ENCODE data around the gene LRRK1. TPM values are rescaled to one million over a fixed set of nuclear protein-coding genes. Genes with fewer than 3 reads are reported as not detected.

Gene LRRK1
- polyA plus RNA-seq, 4 donors: 3.8 to 9.4 (median 5.9) TPM

- DNase-seq (no peak), FAIRE-seq (no peak)
- H3K36me3 ChIP-seq (ENCODE audit: control insufficient read depth in 3 of 3, insufficient read depth in 2 of 3, low read depth in 1 of 3, low read length in 3 of 3): peaks cover 2 to 4% (median 2%) of the 10 kb centered on the region in 3 donors
- no peak overlapping the region for H3K4me3 ChIP-seq (ENCODE audit: low read depth in 1 of 3, low read length in 3 of 3)
- H3K4me1 ChIP-seq (ENCODE audit: control insufficient read depth in 3 of 3, insufficient read depth in 2 of 3, low read depth in 1 of 3, low read length in 2 of 3): no peaks in the 10 kb centered on the region
- no peaks in the 10 kb centered on the region for H3K9me3 ChIP-seq (ENCODE audit: control insufficient read depth in 2 of 2, insufficient read depth in 1 of 2, low read depth in 1 of 2, low read length in 1 of 2)
- H3K27ac ChIP-seq (ENCODE audit: low read depth in 1 of 3, low read length in 2 of 3): peak overlapping the region in 1 of 3 donors; percentile 55
- WGBS, 3 donors: 74 to 89% (median 78%) methylated on average over 14 of the region's 14 CpGs
- no peaks in the 10 kb centered on the region for H3K27me3 ChIP-seq (ENCODE audit: control insufficient read depth in 3 of 3, insufficient read depth in 3 of 3, low read length in 3 of 3)
These were observed 126.1 kb downstream of the LRRK1 start for GRCh38 chr15:101045236-101045646.

GRCh38 chr15:101045835-101046691, 126.9 kb downstream of the LRRK1 start:
- no peak for FAIRE-seq
- peak overlapping the region in 1 of 3 donors; percentile 57 for H3K27ac ChIP-seq (ENCODE audit: low read depth in 1 of 3, low read length in 2 of 3)
- H3K27me3 ChIP-seq (ENCODE audit: control insufficient read depth in 3 of 3, insufficient read depth in 3 of 3, low read length in 3 of 3): no peaks in the 10 kb centered on the region
- 91 to 94% (median 94%) methylated on average over 19 of the region's 19 CpGs for WGBS, 3 donors
- peaks cover 2 to 6% (median 4%) of the 10 kb centered on the region in 3 donors for H3K36me3 ChIP-seq (ENCODE audit: control insufficient read depth in 3 of 3, insufficient read depth in 2 of 3, low read depth in 1 of 3, low read length in 3 of 3)
- no peak overlapping the region for H3K4me3 ChIP-seq (ENCODE audit: low read depth in 1 of 3, low read length in 3 of 3)
- no peak for DNase-seq
- no peaks in the 10 kb centered on the region for H3K4me1 ChIP-seq (ENCODE audit: control insufficient read depth in 3 of 3, insufficient read depth in 2 of 3, low read depth in 1 of 3, low read length in 2 of 3)
- no peaks in the 10 kb centered on the region for H3K9me3 ChIP-seq (ENCODE audit: control insufficient read depth in 2 of 2, insufficient read depth in 1 of 2, low read depth in 1 of 2, low read length in 1 of 2)

- Histone ChIP-seq H3K27me3 (ENCODE audit: control insufficient read depth in 3 of 3, insufficient read depth in 3 of 3, low read length in 3 of 3) (no peaks in the 10 kb centered on the region), H3K9me3 (ENCODE audit: control insufficient read depth in 2 of 2, insufficient read depth in 1 of 2, low read depth in 1 of 2, low read length in 1 of 2) (no peaks in the 10 kb centered on the region), H3K4me3 (ENCODE audit: low read depth in 1 of 3, low read length in 3 of 3) (no peak overlapping the region), H3K27ac (ENCODE audit: low read depth in 1 of 3, low read length in 2 of 3) (no peak overlapping the region), H3K4me1 (ENCODE audit: control insufficient read depth in 3 of 3, insufficient read depth in 2 of 3, low read depth in 1 of 3, low read length in 2 of 3) (no peaks in the 10 kb centered on the region), H3K36me3 (ENCODE audit: control insufficient read depth in 3 of 3, insufficient read depth in 2 of 3, low read depth in 1 of 3, low read length in 3 of 3) (peaks cover 2 to 7% (median 4%) of the 10 kb centered on the region in 3 donors)
- 76 to 91% (median 77%) methylated on average over 7 of the region's 7 CpGs for WGBS, 3 donors
- FAIRE-seq: no peak
- DNase-seq: no peak
These were observed 127.7 kb downstream of the LRRK1 start for GRCh38 chr15:101046826-101047225.

GRCh38 chr15:101047301-101047781, 128.2 kb downstream of the LRRK1 start:
- FAIRE-seq (no peak), DNase-seq (no peak)
- Histone ChIP-seq H3K36me3 (ENCODE audit: control insufficient read depth in 3 of 3, insufficient read depth in 2 of 3, low read depth in 1 of 3, low read length in 3 of 3) (peaks cover 2 to 9% (median 4%) of the 10 kb centered on the region in 3 donors), H3K9me3 (ENCODE audit: control insufficient read depth in 2 of 2, insufficient read depth in 1 of 2, low read depth in 1 of 2, low read length in 1 of 2) (no peaks in the 10 kb centered on the region), H3K4me1 (ENCODE audit: control insufficient read depth in 3 of 3, insufficient read depth in 2 of 3, low read depth in 1 of 3, low read length in 2 of 3) (no peaks in the 10 kb centered on the region), H3K27me3 (ENCODE audit: control insufficient read depth in 3 of 3, insufficient read depth in 3 of 3, low read length in 3 of 3) (no peaks in the 10 kb centered on the region), H3K27ac (ENCODE audit: low read depth in 1 of 3, low read length in 2 of 3) (no peak overlapping the region), H3K4me3 (ENCODE audit: low read depth in 1 of 3, low read length in 3 of 3) (no peak overlapping the region)
- WGBS, 3 donors: 80 to 91% (median 87%) methylated on average over 22 of the region's 22 CpGs

- no peak for DNase-seq
- no peak for FAIRE-seq
- 78 to 89% (median 85%) methylated on average over 7 of the region's 7 CpGs for WGBS, 3 donors
- no peak overlapping the region for H3K4me3 ChIP-seq (ENCODE audit: low read depth in 1 of 3, low read length in 3 of 3)
- no peak overlapping the region for H3K27ac ChIP-seq (ENCODE audit: low read depth in 1 of 3, low read length in 2 of 3)
- H3K9me3 ChIP-seq (ENCODE audit: control insufficient read depth in 2 of 2, insufficient read depth in 1 of 2, low read depth in 1 of 2, low read length in 1 of 2): no peaks in the 10 kb centered on the region
- H3K36me3 ChIP-seq (ENCODE audit: control insufficient read depth in 3 of 3, insufficient read depth in 2 of 3, low read depth in 1 of 3, low read length in 3 of 3): peaks cover 2 to 9% (median 4%) of the 10 kb centered on the region in 3 donors
- H3K27me3 ChIP-seq (ENCODE audit: control insufficient read depth in 3 of 3, insufficient read depth in 3 of 3, low read length in 3 of 3): no peaks in the 10 kb centered on the region
- no peaks in the 10 kb centered on the region for H3K4me1 ChIP-seq (ENCODE audit: control insufficient read depth in 3 of 3, insufficient read depth in 2 of 3, low read depth in 1 of 3, low read length in 2 of 3)
These were observed 129.0 kb downstream of the LRRK1 start for GRCh38 chr15:101048176-101048575.

GRCh38 chr15:101048581-101049030, 129.4 kb downstream of the LRRK1 start:
- 93 to 94% (median 94%) methylated on average over 12 to 13 of the region's 13 CpGs for WGBS, 3 donors
- H3K27ac ChIP-seq (ENCODE audit: low read depth in 1 of 3, low read length in 2 of 3): no peak overlapping the region
- H3K9me3 ChIP-seq (ENCODE audit: control insufficient read depth in 2 of 2, insufficient read depth in 1 of 2, low read depth in 1 of 2, low read length in 1 of 2): no peaks in the 10 kb centered on the region
- no peak overlapping the region for H3K4me3 ChIP-seq (ENCODE audit: low read depth in 1 of 3, low read length in 3 of 3)
- no peaks in the 10 kb centered on the region for H3K4me1 ChIP-seq (ENCODE audit: control insufficient read depth in 3 of 3, insufficient read depth in 2 of 3, low read depth in 1 of 3, low read length in 2 of 3)
- no peak for DNase-seq
- no peak for FAIRE-seq
- peaks cover 4 to 9% (median 5%) of the 10 kb centered on the region in 3 donors for H3K36me3 ChIP-seq (ENCODE audit: control insufficient read depth in 3 of 3, insufficient read depth in 2 of 3, low read depth in 1 of 3, low read length in 3 of 3)
- no peaks in the 10 kb centered on the region for H3K27me3 ChIP-seq (ENCODE audit: control insufficient read depth in 3 of 3, insufficient read depth in 3 of 3, low read length in 3 of 3)

GRCh38 chr15:101049282-101049681, 130.1 kb downstream of the LRRK1 start:
- H3K27me3 ChIP-seq (ENCODE audit: control insufficient read depth in 3 of 3, insufficient read depth in 3 of 3, low read length in 3 of 3): no peaks in the 10 kb centered on the region
- DNase-seq (no peak), FAIRE-seq (no peak)
- 87 to 93% (median 89%) methylated on average over 11 of the region's 11 CpGs for WGBS, 3 donors
- no peaks in the 10 kb centered on the region for H3K9me3 ChIP-seq (ENCODE audit: control insufficient read depth in 2 of 2, insufficient read depth in 1 of 2, low read depth in 1 of 2, low read length in 1 of 2)
- no peak overlapping the region for H3K27ac ChIP-seq (ENCODE audit: low read depth in 1 of 3, low read length in 2 of 3)
- peaks cover 2 to 9% (median 4%) of the 10 kb centered on the region in 3 donors for H3K36me3 ChIP-seq (ENCODE audit: control insufficient read depth in 3 of 3, insufficient read depth in 2 of 3, low read depth in 1 of 3, low read length in 3 of 3)
- H3K4me1 ChIP-seq (ENCODE audit: control insufficient read depth in 3 of 3, insufficient read depth in 2 of 3, low read depth in 1 of 3, low read length in 2 of 3): no peaks in the 10 kb centered on the region
- H3K4me3 ChIP-seq (ENCODE audit: low read depth in 1 of 3, low read length in 3 of 3): no peak overlapping the region

- H3K4me3 ChIP-seq (ENCODE audit: low read depth in 1 of 3, low read length in 3 of 3): no peak overlapping the region
- FAIRE-seq: no peak
- no peak for DNase-seq
These were observed 130.9 kb downstream of the LRRK1 start for GRCh38 chr15:101049856-101050622.

More at GRCh38 chr15:101049856-101050622, 130.9 kb downstream of the LRRK1 start:
- Histone ChIP-seq H3K27ac (ENCODE audit: low read depth in 1 of 3, low read length in 2 of 3) (no peak overlapping the region), H3K9me3 (ENCODE audit: control insufficient read depth in 2 of 2, insufficient read depth in 1 of 2, low read depth in 1 of 2, low read length in 1 of 2) (no peaks in the 10 kb centered on the region), H3K27me3 (ENCODE audit: control insufficient read depth in 3 of 3, insufficient read depth in 3 of 3, low read length in 3 of 3) (no peaks in the 10 kb centered on the region), H3K4me1 (ENCODE audit: control insufficient read depth in 3 of 3, insufficient read depth in 2 of 3, low read depth in 1 of 3, low read length in 2 of 3) (no peaks in the 10 kb centered on the region), H3K36me3 (ENCODE audit: control insufficient read depth in 3 of 3, insufficient read depth in 2 of 3, low read depth in 1 of 3, low read length in 3 of 3) (peaks cover 4 to 11% (median 5%) of the 10 kb centered on the region in 3 donors)
- 78 to 91% (median 89%) methylated on average over 22 of the region's 22 CpGs for WGBS, 3 donors
